ENCODE measurements around the gene DMAC2L.

- no peak for TF ChIP-seq ZBTB33 (IDR thresholded peaks at IDR 0.05; ENCODE audit: borderline replicate concordance, low read depth)
- TF ChIP-seq CTCF (IDR thresholded peaks at IDR 0.05) = no peak
- no peak for TF ChIP-seq POLR2AphosphoS5 (IDR thresholded peaks at IDR 0.05; ENCODE audit: low read depth, low read length)
- TF ChIP-seq RFX5 (IDR thresholded peaks at IDR 0.05; ENCODE audit: low read length) = no peak
- no peak for TF ChIP-seq SMC3 (IDR thresholded peaks at IDR 0.05; ENCODE audit: low read depth, low read length)
Measured at GRCh38 chr14:50310445-50310844, 1.7 kb upstream of the DMAC2L start.

All from SK-N-SH (cell line).